ENCODE data around the gene ETS1.

DNA sequence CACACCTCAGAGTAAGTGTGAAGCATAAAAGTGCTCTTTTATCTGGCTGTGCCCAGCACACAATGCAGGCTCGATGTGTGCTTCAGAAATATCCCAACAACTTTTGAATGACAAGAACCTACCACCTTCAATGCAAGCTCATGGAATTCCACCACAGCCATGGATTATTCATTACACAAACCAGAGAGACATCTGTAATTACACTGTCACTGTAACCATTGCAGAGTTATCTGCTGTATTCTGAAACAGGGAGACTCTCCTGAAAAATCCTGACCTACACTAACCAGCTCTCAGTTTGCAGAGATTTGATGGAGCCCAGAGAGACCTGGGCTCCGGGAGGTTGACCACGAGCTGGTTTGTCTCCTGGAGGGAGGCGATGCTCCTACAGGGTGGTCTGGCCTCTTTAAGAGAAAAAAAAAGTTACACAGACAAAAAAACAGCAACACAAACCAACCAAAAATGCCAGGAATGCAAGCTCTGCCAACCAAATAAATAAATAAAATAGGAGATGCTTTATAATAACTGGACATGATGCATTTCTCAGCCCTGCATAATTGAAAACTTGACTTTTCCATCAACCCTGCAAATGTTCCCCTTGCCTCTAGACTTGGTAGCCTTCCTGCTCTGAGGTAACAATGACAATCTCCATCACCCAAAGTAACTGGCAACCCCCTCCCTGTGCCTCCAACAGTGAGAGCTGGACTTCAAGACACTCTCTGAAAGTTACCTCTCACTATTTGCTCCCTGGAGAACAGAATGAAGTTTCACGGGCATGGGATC is 69.7 kb downstream of the ETS1 start:
- TF ChIP-seq, protein P1, sequence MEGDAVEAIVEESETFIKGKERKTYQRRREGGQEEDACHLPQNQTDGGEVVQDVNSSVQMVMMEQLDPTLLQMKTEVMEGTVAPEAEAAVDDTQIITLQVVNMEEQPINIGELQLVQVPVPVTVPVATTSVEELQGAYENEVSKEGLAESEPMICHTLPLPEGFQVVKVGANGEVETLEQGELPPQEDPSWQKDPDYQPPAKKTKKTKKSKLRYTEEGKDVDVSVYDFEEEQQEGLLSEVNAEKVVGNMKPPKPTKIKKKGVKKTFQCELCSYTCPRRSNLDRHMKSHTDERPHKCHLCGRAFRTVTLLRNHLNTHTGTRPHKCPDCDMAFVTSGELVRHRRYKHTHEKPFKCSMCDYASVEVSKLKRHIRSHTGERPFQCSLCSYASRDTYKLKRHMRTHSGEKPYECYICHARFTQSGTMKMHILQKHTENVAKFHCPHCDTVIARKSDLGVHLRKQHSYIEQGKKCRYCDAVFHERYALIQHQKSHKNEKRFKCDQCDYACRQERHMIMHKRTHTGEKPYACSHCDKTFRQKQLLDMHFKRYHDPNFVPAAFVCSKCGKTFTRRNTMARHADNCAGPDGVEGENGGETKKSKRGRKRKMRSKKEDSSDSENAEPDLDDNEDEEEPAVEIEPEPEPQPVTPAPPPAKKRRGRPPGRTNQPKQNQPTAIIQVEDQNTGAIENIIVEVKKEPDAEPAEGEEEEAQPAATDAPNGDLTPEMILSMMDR (IDR thresholded peaks at IDR 0.05) = no peak
- TF ChIP-seq EZH2phosphoT487 (IDR thresholded peaks at IDR 0.05) = no peak
